ENCODE measurements around the gene KCNIP3.
A peak's percentile ranks its signal among the peaks of the same experiment; 100 is the strongest.
"Not testable (repeated sequence)": the region's sequence is repeated elsewhere in the genome, so short reads cannot be mapped to it uniquely, and the experiment has no call there.

The KCNIP3 gene

DNA sequence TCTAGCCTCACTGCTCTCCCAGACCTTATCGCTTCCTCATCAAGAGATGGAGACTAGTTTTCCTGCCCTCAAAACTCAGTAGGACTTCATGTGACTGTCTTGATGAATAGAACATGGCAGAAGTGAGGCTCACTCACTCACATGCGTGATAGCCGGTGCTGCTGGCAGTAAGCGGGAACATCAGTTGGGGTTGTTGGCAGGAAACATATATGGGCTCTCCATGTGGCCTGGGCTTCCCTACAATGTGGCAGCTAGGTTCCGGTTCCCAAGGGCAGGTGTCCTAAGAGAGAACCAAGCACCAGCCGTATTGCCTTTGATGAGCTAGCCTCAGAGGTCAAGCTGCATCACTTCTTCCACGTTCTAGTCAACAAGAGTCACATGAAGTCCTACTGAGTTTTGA, 90.2 kb downstream of the KCNIP3 start:
- DNase-seq (ENCODE audit: low read depth): no peak

DNA sequence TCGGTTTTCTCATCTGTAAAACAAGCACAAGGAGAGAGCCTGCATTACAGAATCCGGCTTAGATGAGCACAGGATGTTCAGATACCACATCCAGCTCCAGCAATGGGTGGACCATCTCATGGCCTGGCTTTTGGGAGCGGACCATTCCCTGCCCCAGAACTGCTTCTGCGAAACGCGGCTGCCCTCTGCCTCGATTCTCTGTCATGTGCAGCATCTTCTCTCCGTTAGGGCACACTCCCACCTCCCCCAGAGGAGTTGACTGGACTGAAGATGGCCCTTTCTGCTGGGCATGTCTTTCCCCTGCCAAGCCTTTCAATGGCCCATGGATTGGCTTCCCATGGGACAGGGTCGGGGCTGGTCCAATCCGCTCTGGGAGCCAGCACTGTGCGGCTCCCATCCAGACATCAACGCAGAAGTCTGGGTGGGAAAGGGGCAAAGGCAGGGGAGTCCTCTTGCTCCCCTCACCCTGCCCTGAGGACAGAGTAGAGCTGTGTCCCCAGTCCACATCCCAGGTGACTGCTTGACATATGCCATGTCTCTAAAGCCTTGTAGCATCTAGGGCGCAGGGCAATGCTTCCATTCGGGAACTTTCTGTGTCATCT, 91.0 kb downstream of the KCNIP3 start:
- DNase-seq (ENCODE audit: low read depth): no peak

DNA sequence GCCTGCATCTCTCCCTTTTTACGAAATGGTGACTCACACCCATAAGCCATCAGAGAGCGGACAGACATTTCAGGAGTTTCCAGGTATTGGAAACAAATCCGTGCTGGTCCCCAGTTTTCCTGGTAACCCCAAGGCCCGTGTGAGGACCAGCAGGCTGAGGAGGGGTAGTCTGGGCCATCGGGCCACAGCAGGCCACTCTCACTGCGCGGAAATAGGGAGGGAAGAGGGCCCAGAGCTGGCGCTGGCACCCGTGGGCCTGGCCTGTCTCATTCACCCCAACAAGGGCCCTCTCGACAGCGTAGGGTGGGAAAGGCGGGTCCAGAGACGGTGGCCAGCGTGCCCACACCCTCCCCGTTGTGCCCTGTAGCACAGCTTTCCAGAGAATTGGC, 91.7 kb downstream of the KCNIP3 start:
- no peak for DNase-seq (ENCODE audit: low read depth)

DNA sequence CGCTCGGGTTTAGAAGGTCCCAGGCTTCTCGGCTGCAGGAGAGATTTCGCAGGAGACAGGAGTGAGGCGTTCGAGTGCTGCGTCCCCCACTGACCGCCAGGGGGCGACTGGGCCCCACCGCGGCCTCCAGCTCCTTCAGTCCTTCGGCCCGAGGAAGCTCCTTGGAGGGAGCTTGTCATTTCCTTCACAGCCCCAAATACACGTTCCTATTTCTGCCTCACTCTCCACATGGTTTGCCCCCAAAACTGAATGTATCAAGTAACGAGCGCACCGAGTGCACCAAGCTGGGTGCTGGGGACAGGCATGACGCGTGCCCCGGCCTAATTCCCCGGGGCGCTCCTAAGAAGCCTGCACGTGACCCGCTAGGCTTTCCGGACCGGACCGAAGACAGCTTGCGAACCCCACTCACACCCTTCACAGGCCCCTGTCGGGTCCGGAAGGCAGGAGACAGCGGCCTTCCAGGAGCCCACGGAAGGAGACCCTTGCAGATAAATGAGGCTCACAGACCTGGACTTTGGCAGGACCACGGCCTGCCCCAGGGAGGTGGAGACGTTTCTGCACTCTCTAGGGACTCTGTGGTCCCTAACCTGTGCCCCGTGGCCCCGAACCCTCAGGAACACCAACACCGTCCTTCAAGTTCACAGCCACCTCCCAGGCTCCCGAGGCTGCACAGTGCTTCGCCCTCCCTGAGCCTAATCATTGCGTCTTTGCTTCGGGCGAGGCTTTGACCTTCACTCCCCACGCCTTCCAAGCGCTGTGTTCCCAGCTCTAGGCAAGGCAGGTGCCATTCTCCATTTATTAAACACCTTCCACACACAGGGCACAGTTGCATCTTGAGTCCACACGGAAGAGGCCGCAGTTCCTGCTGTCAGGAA, 92.3 kb downstream of the KCNIP3 start:
- DNase-seq (ENCODE audit: low read depth): no peak

DNA sequence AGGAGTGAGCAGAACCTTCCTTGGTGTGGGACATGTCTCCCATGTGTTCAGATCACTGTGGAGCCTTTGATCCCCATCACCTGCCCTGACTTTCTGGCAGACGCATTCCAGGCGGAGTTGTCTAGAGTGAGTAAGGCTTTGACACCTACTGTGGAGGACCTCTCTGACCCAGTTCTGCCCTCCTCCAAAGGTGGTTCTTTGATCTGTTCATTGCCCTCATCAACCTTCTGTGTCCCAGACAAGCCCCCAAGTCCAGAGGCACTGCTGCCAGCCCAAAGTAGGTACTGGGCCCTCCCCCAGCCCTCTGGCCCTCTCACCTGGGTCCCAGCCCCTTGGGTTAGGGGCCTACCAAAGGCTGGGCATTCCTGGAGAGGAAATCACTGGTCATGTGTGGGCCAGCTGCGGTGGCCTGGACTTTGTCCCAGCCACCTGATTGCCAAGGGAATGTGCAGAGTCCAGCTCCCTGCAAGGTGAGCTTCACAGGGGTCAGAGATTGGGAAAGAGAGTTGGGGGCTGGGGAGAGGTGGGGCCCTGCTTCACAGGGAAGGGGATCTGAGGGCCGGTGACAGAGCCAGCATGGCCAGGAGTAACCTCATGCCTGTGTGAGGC, 93.2 kb downstream of the KCNIP3 start:
- DNase-seq (ENCODE audit: low read depth): no peak

DNA sequence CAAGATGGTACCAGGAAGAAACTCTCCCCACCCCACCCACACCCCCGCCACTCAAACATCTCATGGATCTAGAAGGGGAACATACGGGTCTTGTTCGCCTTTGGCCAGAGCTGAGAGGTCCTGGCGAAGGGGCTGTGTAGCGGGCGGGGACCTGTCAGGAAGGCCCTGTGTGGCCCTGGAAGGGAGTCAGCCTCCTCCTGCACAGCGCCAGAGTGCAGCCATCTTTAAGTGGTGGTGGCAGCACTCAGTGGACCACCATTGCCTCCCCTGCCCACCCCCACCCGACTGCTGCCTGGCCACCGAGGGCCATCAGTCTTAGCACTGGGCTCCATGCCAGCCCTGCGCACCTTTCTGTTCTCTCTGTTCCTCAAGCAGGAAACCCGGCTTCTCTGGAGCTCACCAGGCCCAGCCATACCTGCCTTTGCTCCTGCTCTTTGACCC, 93.8 kb downstream of the KCNIP3 start:
- DNase-seq (ENCODE audit: low read depth): no peak

DNA sequence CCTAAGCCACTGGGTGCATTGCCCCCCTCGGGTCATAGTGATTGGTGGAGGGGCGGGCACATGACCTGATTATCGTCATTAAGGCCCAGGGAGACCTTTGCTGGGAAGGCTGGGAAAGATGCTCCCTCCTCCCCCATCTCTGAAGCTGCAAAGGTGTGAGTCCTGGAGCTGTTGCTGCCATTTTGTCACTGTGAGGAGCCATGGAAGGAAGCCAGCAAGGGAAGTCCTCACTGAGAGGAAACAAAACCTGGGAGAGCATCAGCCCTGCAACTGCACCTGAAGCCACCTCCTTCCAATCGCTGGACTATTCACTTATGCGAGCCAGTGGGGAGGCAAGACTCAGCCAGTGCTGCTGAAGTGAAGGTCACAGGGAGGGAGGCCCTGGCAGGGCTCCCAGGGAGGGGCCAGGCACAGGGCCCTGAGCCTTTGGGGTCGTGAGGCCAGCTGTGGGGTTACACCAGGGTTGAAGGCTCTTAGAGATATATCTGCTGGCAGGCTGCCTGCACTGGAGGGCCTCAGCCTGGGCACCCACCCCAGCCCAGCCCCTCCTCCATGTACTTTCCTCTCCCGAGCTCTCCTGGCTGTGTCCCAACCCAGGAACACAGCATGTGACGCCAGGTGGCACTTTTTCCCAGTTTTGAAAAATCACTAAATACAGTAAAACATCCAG, 94.6 kb downstream of the KCNIP3 start:
- DNase-seq (ENCODE audit: low read depth): no peak

DNA sequence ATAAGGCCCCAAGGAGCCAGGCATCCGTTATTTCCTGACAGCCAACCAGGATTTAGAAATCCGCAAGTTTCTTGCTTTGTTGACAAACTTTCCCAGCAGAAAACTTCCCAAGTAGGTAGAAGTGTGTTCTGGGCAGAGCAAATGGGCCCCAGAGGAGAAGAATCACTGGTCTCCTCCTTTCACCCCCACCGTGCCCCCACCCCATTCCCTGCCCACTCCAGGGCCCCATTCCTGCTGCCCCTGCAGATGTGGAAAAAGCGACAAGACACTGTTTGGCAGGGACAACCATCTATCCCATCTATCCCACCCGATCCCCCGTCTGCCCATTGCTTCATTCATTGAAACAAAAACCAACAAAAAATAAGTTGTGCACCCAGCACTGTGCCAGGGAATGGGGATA, 95.2 kb downstream of the KCNIP3 start:
- no peak for DNase-seq (ENCODE audit: low read depth)

DNA sequence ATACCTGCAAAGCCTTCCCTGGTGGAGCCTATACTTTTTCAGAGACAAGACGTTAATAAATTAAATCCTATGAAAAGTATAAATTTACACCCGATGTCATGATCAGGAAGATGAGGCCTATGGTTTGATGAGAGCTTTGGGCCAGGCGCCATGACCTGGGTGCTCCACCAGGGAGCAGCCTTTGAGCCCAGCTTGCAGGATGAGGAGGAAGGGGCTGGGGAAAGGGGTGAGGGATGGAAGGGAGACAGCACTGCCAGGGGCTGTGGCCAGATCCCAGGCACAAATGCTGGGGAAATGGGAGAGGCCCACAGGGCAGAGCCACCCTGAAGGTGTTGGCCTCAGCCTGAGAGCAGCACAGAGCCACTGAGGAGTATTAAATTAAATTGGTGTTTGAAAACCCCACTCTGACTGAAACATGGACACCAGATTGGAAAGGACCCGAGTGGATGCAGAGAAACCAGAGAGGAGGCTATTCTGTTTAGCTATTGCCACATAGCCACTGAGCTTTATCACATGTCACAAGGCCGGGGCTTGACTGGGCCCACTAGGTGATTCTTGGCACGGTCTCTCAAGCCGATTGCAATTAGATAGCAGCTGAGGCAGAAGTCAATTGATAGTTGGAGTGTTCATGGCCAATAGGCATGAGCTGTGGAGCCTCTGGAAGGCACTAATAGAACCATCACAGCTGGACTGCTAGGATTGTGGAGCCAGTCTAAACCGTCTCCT, 95.7 kb downstream of the KCNIP3 start:
- no peak for DNase-seq (ENCODE audit: low read depth)

DNA sequence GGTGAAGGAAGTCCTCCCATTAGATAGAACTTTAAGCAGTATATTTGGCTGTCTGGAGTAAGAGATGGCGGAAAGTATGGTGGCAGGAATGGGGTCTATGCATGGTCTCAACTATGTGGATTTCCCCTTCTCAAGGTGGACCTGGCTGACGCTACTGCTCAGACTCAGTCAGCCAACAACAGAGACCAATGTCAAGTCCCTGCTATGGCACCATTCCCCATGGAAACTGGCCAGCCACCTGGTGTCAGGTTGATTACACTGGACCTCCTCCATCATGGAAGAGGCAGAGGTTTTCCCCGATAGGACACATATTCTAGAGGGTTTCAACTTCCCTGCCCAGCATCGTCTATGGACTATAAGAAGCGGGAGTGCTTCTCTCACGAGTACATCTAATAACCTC, 96.8 kb downstream of the KCNIP3 start:
- no peak for DNase-seq (ENCODE audit: low read depth)

DNA sequence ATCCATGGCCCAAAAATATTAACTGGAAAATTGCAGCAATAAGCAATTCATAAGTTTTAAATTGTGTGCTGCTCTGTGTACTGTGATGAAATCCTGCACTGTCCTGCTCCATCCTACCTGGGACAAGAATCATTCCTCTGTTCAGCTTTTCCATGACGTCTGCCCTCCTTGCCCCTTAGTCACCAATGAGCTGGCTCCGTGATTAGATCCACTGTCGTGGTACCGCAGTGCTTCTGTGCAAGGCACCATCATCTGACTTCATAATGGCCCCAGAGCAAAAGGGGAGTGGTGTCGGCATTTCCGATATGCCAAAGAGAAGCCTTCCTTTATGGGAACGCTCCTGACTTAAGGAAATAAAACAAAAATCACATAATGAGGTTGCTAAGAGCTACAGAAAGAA, 101.9 kb downstream of the KCNIP3 start:
- DNase-seq (ENCODE audit: low read depth): no peak

DNA sequence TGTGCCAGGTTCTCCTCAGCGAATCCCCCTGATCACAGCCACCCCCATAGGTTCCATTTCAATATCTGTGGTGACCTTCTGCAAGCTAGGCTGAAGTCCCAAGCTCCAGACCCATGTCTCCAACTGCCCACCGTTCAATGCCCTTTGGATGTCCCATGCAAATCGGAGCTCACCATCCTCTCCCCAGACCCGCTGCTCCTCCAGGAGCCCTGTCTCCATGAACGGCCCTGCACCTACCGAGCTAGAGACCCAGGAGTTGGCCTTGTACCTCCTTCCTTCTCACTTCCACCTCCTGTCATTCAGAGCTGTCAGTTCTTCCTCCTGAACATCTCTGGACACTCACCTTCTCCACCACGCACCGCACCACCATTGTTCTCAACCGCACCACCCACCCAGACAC, 104.3 kb downstream of the KCNIP3 start:
- DNase-seq (ENCODE audit: low read depth): no peak

DNA sequence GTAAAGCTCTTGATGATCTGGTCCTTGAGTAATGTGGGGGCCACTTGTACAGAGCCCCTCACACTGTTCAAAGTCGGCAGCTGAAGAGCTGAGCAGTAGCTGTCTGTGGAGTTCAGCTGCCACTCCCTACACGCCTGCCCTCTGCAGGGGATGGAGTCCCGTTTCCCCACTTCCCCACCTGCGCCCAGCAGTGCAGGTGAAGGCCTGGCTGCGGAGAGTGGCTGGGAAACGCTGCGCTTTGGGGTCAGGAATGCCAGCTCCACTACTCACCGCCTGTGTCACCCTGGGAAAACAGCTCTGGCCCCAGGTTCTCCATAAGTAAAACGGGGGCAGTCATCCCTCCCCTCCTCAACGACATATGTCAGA, 104.8 kb downstream of the KCNIP3 start:
- not testable (repeated sequence) for DNase-seq (ENCODE audit: low read depth)

DNA sequence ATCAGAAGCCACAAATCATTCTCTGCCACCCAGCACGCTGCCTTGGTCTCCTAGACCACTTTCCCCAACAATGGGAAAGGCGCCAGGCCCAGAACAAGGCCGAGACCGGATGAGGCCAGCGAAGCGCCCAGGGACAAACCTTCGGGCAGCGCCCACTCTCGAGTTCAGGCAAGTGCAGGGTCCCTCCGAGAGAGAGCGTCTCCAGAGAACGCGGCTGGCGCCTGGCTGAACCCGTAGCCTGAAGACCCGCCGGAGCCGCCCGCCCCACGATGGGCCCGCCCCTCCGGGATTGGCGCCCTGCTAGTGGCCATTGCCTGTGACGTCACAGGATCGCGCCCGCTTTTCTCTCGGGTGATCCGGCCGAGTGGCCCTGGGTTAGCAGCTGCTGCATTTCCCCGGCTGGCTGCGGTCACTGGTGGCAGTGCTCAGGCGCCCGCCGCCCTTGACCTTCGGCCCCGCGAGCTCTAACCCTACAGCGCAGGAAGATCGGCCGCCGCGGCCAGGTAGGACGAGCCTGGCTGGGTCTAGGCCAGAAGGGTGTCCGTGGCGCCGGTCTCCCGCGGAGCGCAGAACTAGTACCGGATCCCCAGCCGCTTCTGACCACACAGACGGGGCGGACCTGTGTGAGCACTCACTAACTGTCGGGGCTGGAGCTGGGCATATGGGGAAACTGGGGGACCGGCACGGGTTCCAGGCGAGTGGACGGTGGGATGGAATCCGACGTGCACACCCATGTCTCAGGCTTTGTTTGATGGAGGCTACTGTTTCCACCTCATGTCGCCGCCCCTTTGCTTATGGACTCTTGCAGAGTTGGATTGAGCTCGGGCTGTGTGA, 105.4 kb downstream of the KCNIP3 start, which contains the start of gene FAHD2A:
Gene FAHD2A, plus strand, starts transcription at position 339 of the 834 bp plus-strand sequence. CDS start 2,851 bp downstream, outside the sequence.
- peak; percentile 86 for DNase-seq (ENCODE audit: low read depth)

DNA sequence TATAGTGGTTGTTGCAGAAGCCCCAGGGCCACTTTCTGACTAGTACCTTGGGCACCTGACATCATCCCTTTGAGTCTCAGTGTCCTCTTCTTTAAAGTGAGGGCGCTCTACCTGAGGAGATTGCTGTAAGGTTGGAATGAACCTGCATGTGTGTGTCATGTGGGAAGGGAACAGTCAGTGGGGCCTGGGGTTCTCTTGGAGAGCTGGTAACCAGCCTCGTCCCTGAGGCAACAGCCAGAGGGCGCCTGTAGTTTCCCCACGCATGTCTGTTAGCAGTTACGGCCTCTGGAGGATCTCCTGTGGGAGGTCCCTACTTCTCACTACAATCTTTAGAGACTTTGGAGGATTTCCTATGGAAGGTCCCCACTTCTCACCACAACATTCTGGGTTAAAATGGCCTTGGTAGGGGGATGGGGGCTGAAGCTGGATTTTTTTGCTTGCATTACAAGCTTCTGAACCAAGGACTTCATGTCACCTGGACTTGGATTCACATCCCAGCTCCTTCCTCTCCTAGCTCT, 106.1 kb downstream of the KCNIP3 start:
- not testable (repeated sequence) for DNase-seq (ENCODE audit: low read depth)

DNA sequence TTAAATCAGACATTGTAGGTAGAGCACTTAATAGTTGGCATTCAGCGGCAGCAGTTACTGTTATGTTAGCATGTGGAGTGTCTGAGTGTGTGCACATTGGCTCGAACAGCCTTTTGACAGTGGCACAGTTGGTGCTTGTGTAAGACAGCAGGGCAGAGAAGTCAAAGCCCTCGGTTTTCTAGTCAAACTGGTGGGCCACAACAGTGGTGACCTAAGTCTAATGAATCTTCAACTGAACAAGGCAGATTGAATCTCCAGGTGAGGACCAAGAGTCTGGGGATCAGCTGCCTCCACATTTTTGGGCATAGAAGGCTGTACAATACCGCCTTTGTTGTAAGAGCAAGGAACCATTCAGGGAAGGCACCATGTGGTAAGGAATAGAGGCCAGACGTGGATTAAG, 106.7 kb downstream of the KCNIP3 start:
- not testable (repeated sequence) for DNase-seq (ENCODE audit: low read depth)

DNA sequence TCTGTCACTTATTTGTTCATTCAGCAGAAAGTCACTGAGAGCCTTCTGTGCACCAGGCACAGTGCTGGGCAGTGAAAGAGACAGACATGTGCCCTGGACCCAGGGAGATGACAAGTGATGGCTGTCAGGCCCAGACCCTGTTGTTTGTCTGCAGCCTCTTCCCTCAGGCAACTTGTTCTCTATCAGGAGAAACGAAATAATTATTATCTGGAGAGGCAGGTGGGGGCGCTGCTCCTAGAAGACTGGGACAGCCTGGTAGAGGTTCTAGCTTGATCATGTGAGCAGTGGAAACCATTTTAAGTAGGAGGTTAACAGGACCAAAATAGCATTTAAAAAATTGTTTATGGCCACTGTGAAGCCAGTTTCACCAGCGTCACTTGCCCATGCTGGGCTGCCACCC, 107.5 kb downstream of the KCNIP3 start:
- DNase-seq (ENCODE audit: low read depth): not testable (repeated sequence)

DNA sequence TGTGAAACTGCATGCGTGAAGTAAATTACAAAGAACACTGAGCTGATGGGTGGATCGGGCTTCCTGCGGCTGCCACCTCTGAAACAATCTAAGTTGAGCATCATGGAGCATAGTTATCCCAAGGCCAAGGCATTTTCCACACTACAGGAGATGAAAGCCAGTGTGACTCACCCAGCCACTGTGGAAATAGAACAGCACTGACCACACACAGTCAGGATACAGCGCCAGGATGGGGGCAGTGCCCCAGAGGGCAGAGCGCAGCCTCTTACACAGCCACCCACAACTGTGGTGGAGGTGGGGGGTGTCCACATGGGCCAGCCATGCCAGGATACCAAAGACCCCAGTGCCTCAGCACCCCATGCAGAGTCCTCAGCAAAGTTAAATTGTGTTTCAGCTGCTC, 114.1 kb downstream of the KCNIP3 start:
- DNase-seq (ENCODE audit: low read depth): not testable (repeated sequence)

DNA sequence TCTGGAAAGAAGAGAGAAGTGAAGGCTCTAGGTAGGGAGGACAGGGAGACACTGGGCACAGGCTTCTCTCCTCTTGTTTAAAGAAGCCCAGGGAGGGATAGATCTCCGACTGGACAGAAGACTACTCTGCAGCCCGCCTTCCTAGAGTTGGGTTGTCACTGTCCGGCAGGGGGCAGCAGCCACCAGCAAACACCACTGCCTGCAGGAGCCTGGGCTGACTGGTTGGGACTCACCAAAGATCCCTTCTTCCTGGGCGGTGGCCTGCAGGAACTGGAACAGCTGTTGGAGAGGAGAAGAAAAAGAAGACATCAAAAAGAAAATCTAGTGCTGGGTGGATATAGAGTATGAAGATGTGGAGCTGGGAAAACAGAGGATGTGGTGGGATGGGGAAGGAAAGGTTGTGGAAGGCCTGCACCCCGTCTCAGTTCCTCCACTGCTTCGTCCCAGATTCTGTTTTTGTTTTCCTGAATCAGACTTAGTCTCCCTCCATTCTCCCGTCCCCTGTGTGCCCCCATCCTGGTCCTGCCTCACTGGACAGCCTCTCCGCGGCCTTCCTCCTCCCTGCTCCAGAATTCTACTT, 117.0 kb downstream of the KCNIP3 start:
- DNase-seq (ENCODE audit: low read depth): not testable (repeated sequence)

DNA sequence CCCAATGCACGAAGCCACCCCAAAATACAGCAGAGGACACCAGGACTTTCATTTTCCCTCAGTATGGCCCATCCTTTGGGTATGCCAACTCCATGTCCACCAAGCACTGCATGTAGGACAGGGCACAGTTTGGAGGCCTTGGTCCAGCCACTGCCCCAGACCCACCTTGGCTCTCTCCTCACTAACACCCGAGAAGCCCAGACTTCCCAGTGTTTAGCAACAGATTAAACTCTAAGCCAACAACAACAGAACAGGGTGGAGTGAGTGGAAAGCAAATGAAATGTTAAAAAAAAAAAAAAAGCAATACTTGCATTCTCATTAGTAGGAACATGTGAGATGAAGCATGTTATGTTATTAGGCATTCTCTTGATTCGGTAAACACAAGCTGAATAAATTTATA, 118.0 kb downstream of the KCNIP3 start:
- not testable (repeated sequence) for DNase-seq (ENCODE audit: low read depth)
